Fibroblast of upper back skin (primary cell): ENCODE measurements around the gene CIPC.
A peak's percentile ranks its signal among the peaks of the same experiment; 100 is the strongest.

ENCODE experiments used
- DNase-seq: peaks from one replicate; pipeline ENCODE4 v3.0.0-alpha.2; 2013

The CIPC gene

GRCh38 chr14:77097700-77098528 lies at the start of gene CIPC:
CIPC (plus strand) TSS chr14:77098258; CDS start chr14:77105709, 7,451 bp downstream.
- DNase-seq: peak; percentile 98

GRCh38 chr14:77051116-77051515 lies 46.9 kb upstream of the CIPC start:
- DNase-seq: no peak

- DNase-seq: no peak
Observed at GRCh38 chr14:77052281-77053044, 45.6 kb upstream of the CIPC start.

GRCh38 chr14:77053046-77053841 lies 44.8 kb upstream of the CIPC start:
- peak; percentile 82 for DNase-seq

GRCh38 chr14:77055306-77055705 lies 42.8 kb upstream of the CIPC start:
- DNase-seq: no peak

- no peak for DNase-seq
Observed at GRCh38 chr14:77055981-77056380, 42.1 kb upstream of the CIPC start.

GRCh38 chr14:77058117-77058516 lies 39.9 kb upstream of the CIPC start:
- no peak for DNase-seq

GRCh38 chr14:77058785-77059184 lies 39.3 kb upstream of the CIPC start:
- no peak for DNase-seq

GRCh38 chr14:77059276-77059915 lies 38.7 kb upstream of the CIPC start:
- peak; percentile 91 for DNase-seq

GRCh38 chr14:77061630-77062257 lies 36.3 kb upstream of the CIPC start:
- DNase-seq: no peak

GRCh38 chr14:77062261-77062660 lies 35.8 kb upstream of the CIPC start:
- no peak for DNase-seq

GRCh38 chr14:77063571-77064171 lies 34.4 kb upstream of the CIPC start:
- no peak for DNase-seq

GRCh38 chr14:77064521-77065178 lies 33.4 kb upstream of the CIPC start:
- DNase-seq: no peak

- DNase-seq: no peak
Observed at GRCh38 chr14:77065851-77066577, 32.0 kb upstream of the CIPC start.

- no peak for DNase-seq
Observed at GRCh38 chr14:77066578-77067172, 31.4 kb upstream of the CIPC start.

GRCh38 chr14:77067632-77068516 lies 30.2 kb upstream of the CIPC start:
- peak; percentile 55 for DNase-seq

- DNase-seq: no peak
Observed at GRCh38 chr14:77068517-77069200, 29.4 kb upstream of the CIPC start.

GRCh38 chr14:77069551-77069950 lies 28.5 kb upstream of the CIPC start:
- DNase-seq: no peak
